BE2C (cell line): ENCODE measurements around the gene RET.
A peak's percentile ranks its signal among the peaks of the same experiment; 100 is the strongest.

ENCODE experiments used
- DNase-seq: peaks from one replicate; pipeline ENCODE4 v3.0.0-alpha.2; 2020
- H3K27me3 ChIP-seq: fragments of 250-450 bp; sonication (Bioruptor Pico); 2 replicates; pipeline ENCODE4 v1.5.1; 2020; ENCODE audit warnings: mild to moderate bottlenecking
- H3K36me3 ChIP-seq: fragments of 250-450 bp; sonication (Bioruptor Pico); 2 replicates; pipeline ENCODE4 v1.5.1; 2020; ENCODE audit warnings: mild to moderate bottlenecking
- H3K4me1 ChIP-seq: fragments of 250-450 bp; sonication (Bioruptor Pico); 2 replicates; pipeline ENCODE4 v1.5.1; 2020
- H3K4me3 ChIP-seq: 2 replicates; pipeline ENCODE4 v1.5.1; 2011; ENCODE audit warnings: low read depth, low read length
- H3K9me3 ChIP-seq: fragments of 250-450 bp; sonication (Bioruptor Pico); 2 replicates; pipeline ENCODE4 v1.5.1; 2020
- CTCF ChIP-seq: IDR thresholded peaks from 2 replicates; pipeline ENCODE4 v1.5.1; 2012; ENCODE audit warnings: mild to moderate bottlenecking, low read depth, low read length

The RET gene

GRCh38 chr10:43069211-43069515 lies 7.7 kb upstream of the RET start:
- DNase-seq: no peak

GRCh38 chr10:43069579-43069978 lies 7.3 kb upstream of the RET start:
- no peaks in the 10 kb centered on the region for H3K36me3 ChIP-seq
- H3K4me1 ChIP-seq: peaks cover 55% of the 10 kb centered on the region
- no peak for TF ChIP-seq CTCF
- peak; percentile 68 for DNase-seq
- H3K4me3 ChIP-seq: no peak overlapping the region
- no peaks in the 10 kb centered on the region for H3K27me3 ChIP-seq
- H3K9me3 ChIP-seq: no peaks in the 10 kb centered on the region

More at GRCh38 chr10:43069211-43069515, 7.7 kb upstream of the RET start:
- Histone ChIP-seq H3K4me3 (no peak overlapping the region), H3K9me3 (no peaks in the 10 kb centered on the region), H3K4me1 (peaks cover 55% of the 10 kb centered on the region), H3K36me3 (no peaks in the 10 kb centered on the region), H3K27me3 (no peaks in the 10 kb centered on the region)
- TF ChIP-seq CTCF: no peak

GRCh38 chr10:43070121-43071085 lies 6.5 kb upstream of the RET start:
- H3K9me3 ChIP-seq: no peaks in the 10 kb centered on the region
- peak; percentile 22 for DNase-seq
- H3K4me1 ChIP-seq: peaks cover 61% of the 10 kb centered on the region
- no peak for TF ChIP-seq CTCF
- no peaks in the 10 kb centered on the region for H3K36me3 ChIP-seq
- no peak overlapping the region for H3K4me3 ChIP-seq
- no peaks in the 10 kb centered on the region for H3K27me3 ChIP-seq

- Histone ChIP-seq H3K27me3 (no peaks in the 10 kb centered on the region), H3K36me3 (no peaks in the 10 kb centered on the region; the same call in 1 of the 2 replicates)
Observed at GRCh38 chr10:43071865-43072650, 4.8 kb upstream of the RET start.

GRCh38 chr10:43073191-43073590 lies 3.7 kb upstream of the RET start:
- H3K9me3 ChIP-seq: no peaks in the 10 kb centered on the region
- peaks cover 54% of the 10 kb centered on the region for H3K4me1 ChIP-seq
- no peak for TF ChIP-seq CTCF
- peak; percentile 1 for DNase-seq
- peaks cover 7% of the 10 kb centered on the region for H3K36me3 ChIP-seq
- H3K27me3 ChIP-seq: no peaks in the 10 kb centered on the region
- H3K4me3 ChIP-seq: no peak overlapping the region

More at GRCh38 chr10:43071865-43072650, 4.8 kb upstream of the RET start:
- H3K4me3 ChIP-seq: no peak overlapping the region
- no peaks in the 10 kb centered on the region for H3K9me3 ChIP-seq
- TF ChIP-seq CTCF: no peak
- DNase-seq: peak; percentile 77
- H3K4me1 ChIP-seq: peaks cover 65% of the 10 kb centered on the region

- TF ChIP-seq CTCF: no peak
- no peaks in the 10 kb centered on the region for H3K9me3 ChIP-seq
- peaks cover 12% of the 10 kb centered on the region for H3K36me3 ChIP-seq
- H3K4me1 ChIP-seq: peaks cover 52% of the 10 kb centered on the region
- no peaks in the 10 kb centered on the region for H3K27me3 ChIP-seq
- no peak overlapping the region for H3K4me3 ChIP-seq
- DNase-seq: no peak
Observed at GRCh38 chr10:43073721-43074120, 3.1 kb upstream of the RET start.
